ENCODE results near the gene COG7. TPM values are rescaled to one million over a fixed set of nuclear protein-coding genes. Genes with fewer than 3 reads are reported as not detected.

The COG7 gene
- total RNA-seq, 4 donors from 2014 or later: 10.6 to 13.9 (median 13.3) TPM

DNA sequence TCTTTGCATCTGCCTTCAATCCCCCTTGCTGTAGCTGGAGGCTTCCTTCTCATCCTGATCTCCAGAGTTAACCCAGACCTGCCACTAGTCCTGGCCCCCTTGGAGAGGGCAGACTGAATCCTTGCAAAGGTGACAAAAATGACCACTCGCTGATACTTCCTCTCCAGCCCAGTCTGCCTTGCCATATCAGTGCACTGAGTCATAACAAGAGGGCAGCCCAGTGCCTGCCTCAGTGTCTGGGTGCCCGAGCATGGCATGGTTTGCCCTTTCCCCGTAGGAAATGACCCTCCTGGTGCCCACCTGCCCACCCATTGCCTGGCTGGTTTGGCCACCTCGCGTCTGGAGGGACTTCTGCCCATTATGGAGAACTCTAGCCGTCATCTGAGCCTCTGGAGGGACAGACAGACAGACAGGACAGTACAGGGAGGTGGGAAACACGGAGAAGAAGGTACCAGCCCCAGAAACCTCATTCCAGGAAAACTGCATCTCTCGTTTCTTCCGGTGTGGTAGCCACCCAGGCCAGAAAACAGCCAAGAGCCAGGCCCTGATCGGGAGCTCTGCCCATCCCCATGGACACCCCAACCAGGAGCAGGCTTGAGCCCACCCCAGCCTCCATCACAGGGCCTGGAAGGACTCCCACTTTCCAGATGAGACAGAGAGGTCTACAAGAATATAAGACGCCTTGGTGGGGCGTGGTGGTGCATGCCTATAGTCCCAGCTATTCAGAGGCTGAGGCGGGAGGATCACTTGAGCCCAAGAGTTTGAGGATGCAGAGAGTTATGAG lies 79.4 kb downstream of the COG7 start:
- TF ChIP-seq, protein P1, sequence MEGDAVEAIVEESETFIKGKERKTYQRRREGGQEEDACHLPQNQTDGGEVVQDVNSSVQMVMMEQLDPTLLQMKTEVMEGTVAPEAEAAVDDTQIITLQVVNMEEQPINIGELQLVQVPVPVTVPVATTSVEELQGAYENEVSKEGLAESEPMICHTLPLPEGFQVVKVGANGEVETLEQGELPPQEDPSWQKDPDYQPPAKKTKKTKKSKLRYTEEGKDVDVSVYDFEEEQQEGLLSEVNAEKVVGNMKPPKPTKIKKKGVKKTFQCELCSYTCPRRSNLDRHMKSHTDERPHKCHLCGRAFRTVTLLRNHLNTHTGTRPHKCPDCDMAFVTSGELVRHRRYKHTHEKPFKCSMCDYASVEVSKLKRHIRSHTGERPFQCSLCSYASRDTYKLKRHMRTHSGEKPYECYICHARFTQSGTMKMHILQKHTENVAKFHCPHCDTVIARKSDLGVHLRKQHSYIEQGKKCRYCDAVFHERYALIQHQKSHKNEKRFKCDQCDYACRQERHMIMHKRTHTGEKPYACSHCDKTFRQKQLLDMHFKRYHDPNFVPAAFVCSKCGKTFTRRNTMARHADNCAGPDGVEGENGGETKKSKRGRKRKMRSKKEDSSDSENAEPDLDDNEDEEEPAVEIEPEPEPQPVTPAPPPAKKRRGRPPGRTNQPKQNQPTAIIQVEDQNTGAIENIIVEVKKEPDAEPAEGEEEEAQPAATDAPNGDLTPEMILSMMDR (IDR thresholded peaks at IDR 0.05; ENCODE audit: low read depth): no peak

DNA sequence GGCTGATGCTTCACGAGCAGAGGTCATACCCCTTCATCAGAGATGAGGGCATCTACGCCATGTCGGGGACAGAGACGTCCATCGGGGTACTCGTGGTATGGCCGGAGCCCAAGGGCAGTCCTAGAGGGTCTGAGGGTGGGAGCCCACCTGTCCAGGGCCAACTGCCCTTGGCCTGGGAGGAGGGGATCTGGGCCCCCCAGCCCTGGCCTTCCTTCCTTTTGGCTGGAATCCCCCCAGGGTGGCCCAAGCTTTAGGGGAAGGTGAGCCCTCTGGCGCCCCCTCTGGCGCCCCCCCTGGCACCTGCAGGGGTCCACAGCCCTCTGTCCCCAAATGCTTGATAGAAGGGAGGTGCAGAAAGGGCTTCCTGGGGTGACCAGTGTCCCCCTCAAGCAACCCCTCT lies 81.6 kb downstream of the COG7 start:
- TF ChIP-seq, protein P1 (IDR thresholded peaks at IDR 0.05; ENCODE audit: low read depth): no peak

DNA sequence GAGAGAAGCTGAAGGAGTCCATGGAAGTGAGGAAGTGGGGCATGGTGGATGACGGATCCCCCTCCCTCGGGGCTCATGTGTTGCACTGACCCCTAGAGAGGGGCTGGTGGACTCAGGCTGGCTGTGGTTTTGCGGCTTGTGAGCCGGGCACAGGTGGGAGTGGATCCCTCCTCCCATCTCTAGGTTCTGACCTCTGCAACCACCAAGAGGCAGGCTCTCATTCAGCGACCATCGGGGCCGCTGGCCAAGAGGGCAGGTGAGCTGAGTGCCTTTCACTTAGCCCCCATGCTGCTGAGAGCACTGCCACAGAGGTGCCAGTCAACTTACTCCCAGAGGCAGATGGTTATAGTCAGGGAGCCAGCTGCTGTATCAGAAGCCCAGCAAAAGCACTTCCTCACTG lies 83.6 kb downstream of the COG7 start:
- TF ChIP-seq, protein P1 (IDR thresholded peaks at IDR 0.05; ENCODE audit: low read depth): no peak

DNA sequence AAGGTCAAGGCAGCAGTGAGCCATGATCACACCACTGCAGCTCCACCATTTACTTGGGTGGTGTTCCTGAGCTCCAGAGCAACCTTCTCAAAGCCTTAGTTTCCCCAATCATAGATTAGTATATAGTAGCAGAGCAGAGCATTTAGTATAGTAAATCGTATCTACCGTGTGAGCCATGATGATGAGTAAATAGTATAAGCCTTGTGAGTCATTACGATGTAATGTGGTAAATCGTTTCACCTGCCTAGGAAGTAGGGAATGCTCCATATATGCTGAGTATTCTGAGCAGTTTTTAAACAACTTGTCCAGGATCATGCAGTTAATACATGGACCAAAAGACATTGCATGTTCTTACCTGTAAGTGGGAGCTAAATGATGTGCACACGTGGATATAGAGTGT lies 84.5 kb downstream of the COG7 start:
- TF ChIP-seq, protein P1 (IDR thresholded peaks at IDR 0.05; ENCODE audit: low read depth): no peak

DNA sequence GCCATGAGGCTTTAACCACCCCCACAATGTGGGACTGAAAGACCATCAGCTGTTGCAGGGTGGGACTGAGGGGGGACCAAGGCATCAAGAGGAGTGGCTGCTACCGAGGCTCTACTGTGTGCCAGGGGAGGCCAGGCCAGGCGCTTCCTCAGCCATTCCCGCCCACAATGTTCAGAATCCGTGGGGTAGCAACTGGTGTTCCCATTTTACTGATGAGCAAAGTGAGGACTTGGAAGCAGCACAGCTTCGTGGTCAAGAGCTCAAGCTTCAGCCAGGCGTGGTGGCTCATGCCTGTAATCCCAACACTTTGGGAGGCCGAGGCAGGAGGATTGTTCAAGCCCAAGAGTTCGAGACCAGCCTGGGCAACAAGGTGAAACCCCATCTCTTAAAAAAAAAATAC lies 85.0 kb downstream of the COG7 start:
- TF ChIP-seq, protein P1 (IDR thresholded peaks at IDR 0.05; ENCODE audit: low read depth): no peak

DNA sequence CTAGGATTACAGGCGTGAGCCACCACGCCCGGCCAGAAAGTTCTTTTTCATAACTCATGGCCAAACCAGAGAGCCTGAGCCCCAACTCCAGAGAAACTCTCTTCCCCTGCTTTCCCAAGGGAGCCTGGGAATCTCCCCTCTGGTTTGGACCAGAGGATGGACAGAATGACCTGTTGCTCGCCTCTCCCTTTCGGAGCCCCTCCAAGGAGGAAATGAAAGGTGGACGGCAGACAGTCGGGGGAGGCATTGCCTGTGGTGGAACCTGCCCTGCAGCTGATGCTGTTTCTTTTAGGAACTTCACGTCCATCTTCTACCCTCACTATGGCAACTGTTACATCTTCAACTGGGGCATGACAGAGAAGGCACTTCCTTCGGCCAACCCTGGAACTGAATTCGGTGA lies 85.4 kb downstream of the COG7 start:
- TF ChIP-seq, protein P1 (IDR thresholded peaks at IDR 0.05; ENCODE audit: low read depth): no peak

DNA sequence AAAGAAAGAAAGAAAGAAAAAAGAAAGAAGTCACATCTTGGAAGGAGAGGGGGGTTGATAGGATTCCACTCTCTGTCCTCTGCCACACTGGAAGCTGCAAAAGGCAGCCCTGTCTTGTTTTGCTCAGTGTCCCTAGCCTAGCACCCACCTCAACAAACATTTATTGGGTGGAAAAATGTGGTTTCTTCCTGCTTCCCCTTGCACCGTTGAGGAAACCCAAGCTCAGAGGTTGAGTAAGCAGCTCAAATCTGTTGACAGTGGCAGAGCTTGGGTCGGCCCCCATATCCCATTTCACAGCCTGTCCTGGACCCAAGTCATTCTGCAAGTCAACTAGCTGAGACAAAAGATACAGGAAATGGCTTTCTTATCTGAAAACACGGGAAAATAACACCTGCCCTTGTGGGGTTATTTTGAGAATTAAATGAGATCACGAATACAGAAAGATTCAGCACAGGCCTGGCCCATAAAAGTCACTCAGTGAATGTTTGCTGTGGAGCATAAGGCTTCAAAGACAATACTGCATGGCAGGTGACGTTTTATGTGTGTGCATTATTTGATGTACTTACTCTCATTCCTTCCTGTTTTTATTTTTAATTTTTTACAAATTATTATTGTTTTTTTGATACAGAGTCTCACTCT lies 87.3 kb downstream of the COG7 start:
- TF ChIP-seq, protein P1 (IDR thresholded peaks at IDR 0.05; ENCODE audit: low read depth): no peak

Measured in subcutaneous adipose tissue (tissue), 4 donors.